Astrocyte (in vitro differentiated cells and primary cell): ENCODE results near the gene ADCY2. TPM values are rescaled to one million over a fixed set of nuclear protein-coding genes. Genes with fewer than 3 reads are reported as not detected.
A peak's percentile ranks its signal among the peaks of the same experiment; 100 is the strongest.

Source experiments
- DNase-seq: peaks from one replicate; pipeline ENCODE4 v3.0.0-alpha.2; 2010; ENCODE audit warnings: low read depth
- FAIRE-seq: peaks from 2 replicates; lab custom pipeline; 2011; peaks lifted over from hg19 to GRCh38; lab: Jason Lieb, UNC
- H2AFZ ChIP-seq: 2 replicates; pipeline ENCODE4 v1.6.0; 2012; ENCODE audit warnings: low read depth, low read length, inconsistent platforms
- H3K27ac ChIP-seq: 2 replicates; pipeline ENCODE4 v1.5.1; 2011; ENCODE audit warnings: low read depth, low read length, inconsistent platforms
- H3K27me3 ChIP-seq: 2 replicates; pipeline ENCODE4 v1.6.0; 2011; ENCODE audit warnings: low read length, inconsistent platforms; ENCODE audit not compliant: insufficient read depth
- H3K36me3 ChIP-seq: 2 replicates; pipeline ENCODE4 v1.5.1; 2011; ENCODE audit warnings: low read length, inconsistent platforms; ENCODE audit not compliant: insufficient read depth
- H3K4me1 ChIP-seq: 2 replicates; pipeline ENCODE4 v1.5.1; 2011; ENCODE audit warnings: low read length, inconsistent platforms; ENCODE audit not compliant: insufficient read depth
- H3K4me2 ChIP-seq: 2 replicates; pipeline ENCODE4 v1.6.0; 2012; ENCODE audit warnings: low read length, inconsistent platforms
- H3K4me3 ChIP-seq: 2 replicates; pipeline ENCODE4 v1.5.1; 2011; ENCODE audit warnings: low read depth, mild to moderate bottlenecking, low read length, inconsistent platforms; ENCODE audit not compliant: insufficient read depth
- H3K79me2 ChIP-seq: 2 replicates; pipeline ENCODE4 v1.6.0; 2012; ENCODE audit warnings: mild to moderate bottlenecking, low read length, inconsistent platforms; ENCODE audit not compliant: insufficient read depth
- H3K9ac ChIP-seq: 2 replicates; pipeline ENCODE4 v1.6.0; 2012; ENCODE audit warnings: mild to moderate bottlenecking, low read length, inconsistent platforms
- H3K9me3 ChIP-seq: 2 replicates; pipeline ENCODE4 v1.5.1; 2012; ENCODE audit warnings: low read depth, mild to moderate bottlenecking, low read length, inconsistent platforms; ENCODE audit not compliant: insufficient read depth
- H4K20me1 ChIP-seq: 2 replicates; pipeline ENCODE4 v1.6.0; 2012; ENCODE audit warnings: low read length, inconsistent platforms; ENCODE audit not compliant: insufficient read depth
- H3K27ac Mint-ChIP-seq: one replicate; pipeline ENCODE4 v1.8.0; 2021; ENCODE audit warnings: mild to moderate bottlenecking, mixed read lengths; ENCODE audit not compliant: unreplicated experiment
- H3K27me3 Mint-ChIP-seq: one replicate; pipeline ENCODE4 v1.8.0; 2021; ENCODE audit warnings: low read depth, mixed read lengths; ENCODE audit not compliant: unreplicated experiment
- H3K36me3 Mint-ChIP-seq: one replicate; pipeline ENCODE4 v1.8.0; 2021; ENCODE audit warnings: low read depth, mixed read lengths; ENCODE audit not compliant: unreplicated experiment
- H3K4me1 Mint-ChIP-seq: one replicate; pipeline ENCODE4 v1.8.0; 2021; ENCODE audit warnings: low read depth, mixed read lengths; ENCODE audit not compliant: unreplicated experiment
- H3K4me3 Mint-ChIP-seq: one replicate; pipeline ENCODE4 v1.8.0; 2021; ENCODE audit warnings: mild to moderate bottlenecking, moderate library complexity, mixed read lengths; ENCODE audit not compliant: unreplicated experiment
- H3K9me3 Mint-ChIP-seq: one replicate; pipeline ENCODE4 v1.8.0; 2021; ENCODE audit warnings: mild to moderate bottlenecking, mixed read lengths; ENCODE audit not compliant: unreplicated experiment
- EZH2 ChIP-seq: IDR thresholded peaks from 2 replicates; pipeline ENCODE4 v1.6.1; 2012; ENCODE audit warnings: mild to moderate bottlenecking, low read length, inconsistent platforms; ENCODE audit not compliant: insufficient read depth
- total RNA-seq: library from RNA; stranded (reverse); gene quantifications from 2 replicates; pipeline ENCODE4 v1.2.1, GENCODE V29; 2021
- TF ChIP-seq, protein P1 (sequence below): IDR thresholded peaks from 2 replicates; pipeline ENCODE4 v1.5.1; 2011; ENCODE audit warnings: low read depth, mild to moderate bottlenecking, inconsistent platforms, low read length, moderate library complexity; ENCODE audit not compliant: insufficient read depth

Gene ADCY2
- total RNA-seq, 1 donor from 2014 or later, result 5.7 TPM

GRCh38 chr5:7391814-7392692 lies 3.9 kb upstream of the ADCY2 start:
- Histone ChIP-seq H3K4me3 (no peak overlapping the region), H3K27me3 (peaks cover 13% of the 10 kb centered on the region), H3K79me2 (no peaks in the 10 kb centered on the region), H3K4me1 (no peaks in the 10 kb centered on the region), H3K36me3 (no peaks in the 10 kb centered on the region), H2AFZ (no peak overlapping the region), H3K27ac (no peak overlapping the region), H3K9ac (no peak overlapping the region), H4K20me1 (no peaks in the 10 kb centered on the region), H3K9me3 (no peaks in the 10 kb centered on the region), H3K4me2 (no peak overlapping the region)
- Mint-ChIP-seq H3K4me1 (no peaks in the 10 kb centered on the region), H3K36me3 (no peaks in the 10 kb centered on the region), H3K27ac (no peak overlapping the region), H3K4me3 (no peak overlapping the region), H3K27me3 (no peaks in the 10 kb centered on the region), H3K9me3 (no peaks in the 10 kb centered on the region)
- TF ChIP-seq, protein P1, sequence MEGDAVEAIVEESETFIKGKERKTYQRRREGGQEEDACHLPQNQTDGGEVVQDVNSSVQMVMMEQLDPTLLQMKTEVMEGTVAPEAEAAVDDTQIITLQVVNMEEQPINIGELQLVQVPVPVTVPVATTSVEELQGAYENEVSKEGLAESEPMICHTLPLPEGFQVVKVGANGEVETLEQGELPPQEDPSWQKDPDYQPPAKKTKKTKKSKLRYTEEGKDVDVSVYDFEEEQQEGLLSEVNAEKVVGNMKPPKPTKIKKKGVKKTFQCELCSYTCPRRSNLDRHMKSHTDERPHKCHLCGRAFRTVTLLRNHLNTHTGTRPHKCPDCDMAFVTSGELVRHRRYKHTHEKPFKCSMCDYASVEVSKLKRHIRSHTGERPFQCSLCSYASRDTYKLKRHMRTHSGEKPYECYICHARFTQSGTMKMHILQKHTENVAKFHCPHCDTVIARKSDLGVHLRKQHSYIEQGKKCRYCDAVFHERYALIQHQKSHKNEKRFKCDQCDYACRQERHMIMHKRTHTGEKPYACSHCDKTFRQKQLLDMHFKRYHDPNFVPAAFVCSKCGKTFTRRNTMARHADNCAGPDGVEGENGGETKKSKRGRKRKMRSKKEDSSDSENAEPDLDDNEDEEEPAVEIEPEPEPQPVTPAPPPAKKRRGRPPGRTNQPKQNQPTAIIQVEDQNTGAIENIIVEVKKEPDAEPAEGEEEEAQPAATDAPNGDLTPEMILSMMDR, result peak; percentile 60
- no peak for TF ChIP-seq EZH2
- DNase-seq (peak; percentile 31), FAIRE-seq (peak; percentile 9)

DNA sequence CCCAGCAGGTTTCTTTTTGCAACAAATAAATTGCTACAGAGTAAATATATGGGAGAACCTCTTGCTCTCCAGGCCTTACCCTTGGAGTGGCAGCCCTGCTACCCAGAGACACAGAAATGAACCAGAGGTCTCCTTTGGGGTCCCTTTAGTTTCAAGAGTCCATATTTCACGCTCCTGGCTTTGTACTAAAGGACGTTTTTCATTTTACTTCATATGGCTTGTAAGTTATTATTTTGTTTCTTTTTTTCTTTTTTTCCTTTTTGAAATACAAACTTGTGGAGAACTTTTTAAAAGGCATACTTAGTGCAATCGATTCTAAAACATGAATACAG lies 3.3 kb upstream of the ADCY2 start:
- H2AFZ ChIP-seq, result no peak overlapping the region
- no peaks in the 10 kb centered on the region for H3K4me1 ChIP-seq
- H4K20me1 ChIP-seq, result no peaks in the 10 kb centered on the region
- no peak overlapping the region for H3K4me2 ChIP-seq
- no peak for DNase-seq
- H3K27me3 ChIP-seq, result peaks cover 18% of the 10 kb centered on the region
- no peak overlapping the region for H3K4me3 Mint-ChIP-seq
- H3K79me2 ChIP-seq, result no peaks in the 10 kb centered on the region
- H3K36me3 ChIP-seq, result no peaks in the 10 kb centered on the region
- no peak overlapping the region for H3K27ac Mint-ChIP-seq
- no peaks in the 10 kb centered on the region for H3K9me3 Mint-ChIP-seq
- no peaks in the 10 kb centered on the region for H3K4me1 Mint-ChIP-seq
- no peak overlapping the region for H3K9ac ChIP-seq
- TF ChIP-seq, protein P1, result no peak
- TF ChIP-seq EZH2, result no peak
- no peak overlapping the region for H3K27ac ChIP-seq
- no peak overlapping the region for H3K4me3 ChIP-seq
- no peaks in the 10 kb centered on the region for H3K27me3 Mint-ChIP-seq
- FAIRE-seq, result no peak
- no peaks in the 10 kb centered on the region for H3K36me3 Mint-ChIP-seq
- no peaks in the 10 kb centered on the region for H3K9me3 ChIP-seq
